AG09309 (cell line): ENCODE results near the gene BTBD9.
A peak's percentile ranks its signal among the peaks of the same experiment; 100 is the strongest.

ENCODE experiments used
- DNase-seq: peaks from one replicate; pipeline ENCODE4 v3.0.0-alpha.2; 2010; ENCODE audit warnings: low read depth
- H3K4me3 ChIP-seq: 2 replicates; pipeline ENCODE4 v1.5.1; 2011; ENCODE audit warnings: mild to moderate bottlenecking, low read depth, low read length, moderate library complexity; ENCODE audit not compliant: control insufficient read depth
- TF ChIP-seq, protein P1 (sequence below): IDR thresholded peaks from 2 replicates; pipeline ENCODE4 v1.5.1; 2011; ENCODE audit warnings: mild to moderate bottlenecking, low read depth, low read length, inconsistent platforms; ENCODE audit not compliant: insufficient read depth, control insufficient read depth; ENCODE audit errors: missing control alignments

Gene BTBD9

DNA sequence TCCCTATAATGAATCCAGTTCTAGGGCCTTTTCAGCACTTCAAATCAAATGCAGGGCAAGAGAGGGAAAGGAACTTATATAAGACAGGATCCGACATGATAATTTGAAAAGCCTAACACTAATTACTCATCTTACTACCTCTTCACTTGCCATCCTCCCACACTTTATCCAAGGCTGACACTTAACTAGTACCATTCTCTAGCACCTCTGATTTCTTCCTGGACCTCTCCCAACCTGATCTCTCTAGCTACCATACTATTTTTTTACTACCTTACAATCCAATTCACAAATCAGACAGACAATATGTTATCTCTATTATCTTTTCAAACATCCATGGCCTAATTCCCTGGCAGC is 50.4 kb downstream of the BTBD9 start:
- H3K4me3 ChIP-seq = no peak overlapping the region
- no peak for DNase-seq
- TF ChIP-seq, protein P1, sequence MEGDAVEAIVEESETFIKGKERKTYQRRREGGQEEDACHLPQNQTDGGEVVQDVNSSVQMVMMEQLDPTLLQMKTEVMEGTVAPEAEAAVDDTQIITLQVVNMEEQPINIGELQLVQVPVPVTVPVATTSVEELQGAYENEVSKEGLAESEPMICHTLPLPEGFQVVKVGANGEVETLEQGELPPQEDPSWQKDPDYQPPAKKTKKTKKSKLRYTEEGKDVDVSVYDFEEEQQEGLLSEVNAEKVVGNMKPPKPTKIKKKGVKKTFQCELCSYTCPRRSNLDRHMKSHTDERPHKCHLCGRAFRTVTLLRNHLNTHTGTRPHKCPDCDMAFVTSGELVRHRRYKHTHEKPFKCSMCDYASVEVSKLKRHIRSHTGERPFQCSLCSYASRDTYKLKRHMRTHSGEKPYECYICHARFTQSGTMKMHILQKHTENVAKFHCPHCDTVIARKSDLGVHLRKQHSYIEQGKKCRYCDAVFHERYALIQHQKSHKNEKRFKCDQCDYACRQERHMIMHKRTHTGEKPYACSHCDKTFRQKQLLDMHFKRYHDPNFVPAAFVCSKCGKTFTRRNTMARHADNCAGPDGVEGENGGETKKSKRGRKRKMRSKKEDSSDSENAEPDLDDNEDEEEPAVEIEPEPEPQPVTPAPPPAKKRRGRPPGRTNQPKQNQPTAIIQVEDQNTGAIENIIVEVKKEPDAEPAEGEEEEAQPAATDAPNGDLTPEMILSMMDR = no peak

DNA sequence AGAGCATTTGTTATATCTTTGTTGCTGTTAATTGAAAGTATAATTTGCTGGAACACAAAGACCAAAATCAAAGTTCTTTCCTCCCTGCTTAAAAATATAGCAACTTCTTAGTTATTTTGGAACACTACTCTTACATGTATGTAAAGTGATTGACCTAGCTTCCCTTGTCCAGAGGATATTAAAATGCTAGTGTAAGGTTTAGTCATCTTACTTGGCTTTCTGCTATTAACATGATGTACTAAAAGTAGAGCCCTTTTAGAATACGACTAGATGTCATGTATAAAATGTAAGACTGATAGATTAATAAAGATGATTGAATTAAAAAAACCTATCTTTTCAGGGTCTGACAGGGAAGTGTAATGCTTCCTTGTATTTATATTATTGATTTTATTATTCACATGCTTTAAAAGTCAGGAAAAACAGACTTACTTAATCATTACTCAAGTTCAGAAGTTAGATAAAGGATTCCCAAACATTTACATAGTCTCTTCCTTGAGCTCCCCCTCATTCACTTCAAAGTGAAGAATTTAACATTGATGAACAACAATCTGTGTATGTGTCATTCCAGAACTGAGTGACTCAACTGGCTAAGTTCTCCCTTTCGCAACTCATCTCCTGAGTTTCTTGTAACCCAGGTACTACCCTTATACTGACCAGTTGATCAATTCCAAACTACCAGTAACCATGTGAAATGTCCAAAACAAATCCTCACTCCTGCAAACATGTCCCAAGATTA is 50.9 kb downstream of the BTBD9 start:
- H3K4me3 ChIP-seq = no peak overlapping the region
- peak; percentile 13 for DNase-seq
- TF ChIP-seq, protein P1 = no peak

DNA sequence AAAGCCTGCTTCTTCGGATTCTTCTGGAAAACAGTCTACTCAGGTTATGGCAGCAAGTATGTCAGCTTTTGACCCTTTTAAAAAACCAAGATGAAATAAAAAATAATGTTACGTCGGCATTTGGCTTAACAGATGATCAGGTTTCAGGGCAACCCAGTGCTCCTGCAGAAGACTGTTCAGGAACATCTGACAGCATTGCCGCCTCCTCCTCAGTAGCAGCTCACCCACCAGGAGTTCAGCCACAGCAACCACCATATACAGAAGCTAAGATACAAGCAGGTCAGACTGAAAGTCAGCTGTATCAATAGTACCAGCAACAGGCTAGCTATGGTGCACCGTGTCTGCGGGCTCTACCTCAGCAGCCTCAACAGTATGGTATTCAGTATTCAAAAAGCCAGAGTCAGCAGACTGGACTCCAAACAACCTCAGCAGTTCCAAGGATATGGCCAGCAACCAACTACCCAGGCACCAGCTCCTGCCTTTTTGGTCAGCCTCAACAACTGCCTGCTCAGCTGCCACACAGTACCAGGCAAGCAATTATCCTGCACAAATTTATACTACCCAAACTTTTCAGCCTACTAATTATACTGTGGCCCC is 51.9 kb downstream of the BTBD9 start:
- no peak for DNase-seq
- no peak overlapping the region for H3K4me3 ChIP-seq
- TF ChIP-seq, protein P1 = no peak

DNA sequence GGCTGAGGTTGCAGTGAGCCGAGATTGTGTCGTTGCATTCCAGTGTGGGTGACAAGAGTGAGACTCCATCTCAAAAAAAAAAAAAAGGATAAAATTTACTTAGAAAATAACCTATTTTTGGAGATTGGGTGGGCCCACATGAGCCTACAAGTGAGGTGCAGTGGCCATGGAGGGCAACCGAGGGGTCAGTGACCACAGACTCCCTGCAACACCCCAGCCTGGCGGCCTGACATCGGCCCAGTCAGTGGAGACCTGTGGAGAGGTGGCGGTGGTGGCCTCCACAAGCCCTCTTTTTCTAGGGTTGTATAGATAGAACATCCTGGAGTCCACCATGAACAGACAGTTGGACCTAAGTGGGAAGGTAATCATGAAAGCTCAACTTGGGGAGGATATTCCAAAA is 52.7 kb downstream of the BTBD9 start:
- no peak overlapping the region for H3K4me3 ChIP-seq
- no peak for DNase-seq
- TF ChIP-seq, protein P1 = no peak

DNA sequence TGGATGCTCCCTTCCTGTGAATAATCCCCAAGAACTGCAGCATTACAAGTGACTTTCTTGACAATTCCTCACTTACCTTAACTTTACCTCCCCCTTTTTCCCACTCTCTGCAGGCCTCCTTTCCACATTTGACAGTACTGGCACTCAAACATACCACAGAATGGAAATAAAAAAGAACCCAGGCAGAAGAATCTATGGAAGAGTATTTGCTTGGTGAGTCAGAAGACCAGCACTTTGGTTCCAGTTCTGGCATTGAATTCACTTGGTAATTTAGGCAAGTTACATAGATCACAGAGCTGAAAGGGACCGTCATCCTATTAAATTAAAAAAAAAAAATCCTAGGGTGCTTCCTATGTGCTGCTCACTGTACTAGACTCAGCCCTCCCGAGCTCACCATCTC is 55.0 kb downstream of the BTBD9 start:
- TF ChIP-seq, protein P1 = no peak
- no peak for DNase-seq
- no peak overlapping the region for H3K4me3 ChIP-seq

DNA sequence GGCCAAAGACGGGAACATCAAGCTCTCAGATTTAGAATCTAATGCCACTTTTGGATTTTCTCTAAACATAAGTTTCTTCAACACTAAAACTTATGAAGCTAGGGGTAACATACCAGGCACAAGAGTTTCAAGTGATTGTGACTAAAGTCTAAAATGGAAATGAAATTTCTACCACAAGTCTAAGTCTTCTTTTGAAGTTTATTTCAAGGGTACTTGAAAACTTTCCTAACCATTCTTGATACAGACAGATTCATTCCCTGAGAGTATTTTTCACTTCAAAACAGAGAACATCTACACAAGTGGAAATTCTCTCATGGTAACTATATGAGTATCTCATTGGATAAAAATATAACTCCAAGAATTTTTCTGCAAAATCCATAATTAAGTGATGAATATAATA is 56.2 kb downstream of the BTBD9 start:
- H3K4me3 ChIP-seq = no peak overlapping the region
- TF ChIP-seq, protein P1 = no peak
- no peak for DNase-seq

DNA sequence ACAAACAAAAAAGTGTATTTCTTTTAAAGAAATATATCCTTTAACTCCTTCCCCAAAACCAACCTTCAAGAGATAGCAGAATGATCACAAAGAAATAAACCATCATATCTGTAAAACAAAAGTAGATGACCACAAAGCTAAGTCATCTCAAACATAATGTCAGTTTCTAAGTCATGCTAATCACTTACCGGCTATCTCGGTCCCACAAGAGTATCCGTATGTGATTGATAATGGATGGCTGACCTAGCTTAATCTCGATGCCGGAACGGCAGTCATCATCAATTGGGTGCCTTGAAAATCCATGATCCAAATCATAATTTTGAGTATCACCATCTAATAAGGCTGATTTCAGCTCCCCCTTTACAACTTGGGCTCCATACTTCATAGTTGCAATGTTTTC is 59.7 kb downstream of the BTBD9 start:
- TF ChIP-seq, protein P1 = no peak
- H3K4me3 ChIP-seq = no peak overlapping the region
- DNase-seq = no peak
